GM04503 (cell line): ENCODE results near the gene RECK.
"Not testable (repeated sequence)": the region's sequence is repeated elsewhere in the genome, so short reads cannot be mapped to it uniquely, and the experiment has no call there.

Experiments
- DNase-seq: peaks from one replicate; pipeline ENCODE4 v3.0.0-alpha.2; 2012; ENCODE audit warnings: low read depth

RECK gene

GRCh38 chr9:36064448-36065037 lies 27.8 kb downstream of the RECK start:
- no peak for DNase-seq

GRCh38 chr9:36074055-36074454 lies 37.3 kb downstream of the RECK start:
- no peak for DNase-seq

- DNase-seq: peak; percentile 64
These were observed 38.3 kb downstream of the RECK start for GRCh38 chr9:36074870-36075532.

- DNase-seq: no peak
These were observed 41.3 kb downstream of the RECK start for GRCh38 chr9:36078051-36078450.

GRCh38 chr9:36080519-36080918 lies 43.8 kb downstream of the RECK start:
- DNase-seq: no peak

GRCh38 chr9:36082931-36083330 lies 46.2 kb downstream of the RECK start:
- DNase-seq: no peak

- DNase-seq: no peak
These were observed 49.7 kb downstream of the RECK start for GRCh38 chr9:36086442-36086841.

- not testable (repeated sequence) for DNase-seq
These were observed 50.3 kb downstream of the RECK start for GRCh38 chr9:36087054-36087453.

GRCh38 chr9:36088020-36088419 lies 51.3 kb downstream of the RECK start:
- no peak for DNase-seq

GRCh38 chr9:36091026-36091953 lies 54.6 kb downstream of the RECK start:
- peak; percentile 28 for DNase-seq

GRCh38 chr9:36092014-36092413 lies 55.3 kb downstream of the RECK start:
- DNase-seq: no peak

GRCh38 chr9:36092509-36093215 lies 55.9 kb downstream of the RECK start:
- no peak for DNase-seq

GRCh38 chr9:36093384-36093783 lies 56.7 kb downstream of the RECK start:
- no peak for DNase-seq

GRCh38 chr9:36099718-36100117 lies 63.0 kb downstream of the RECK start:
- DNase-seq: no peak

- DNase-seq: peak; percentile 24
These were observed 63.8 kb downstream of the RECK start for GRCh38 chr9:36100532-36100931.

GRCh38 chr9:36101916-36102741 lies 65.4 kb downstream of the RECK start:
- peak; percentile 99 for DNase-seq

GRCh38 chr9:36102742-36103495 lies 66.2 kb downstream of the RECK start:
- peak; percentile 31 for DNase-seq

GRCh38 chr9:36109071-36109470 lies 72.4 kb downstream of the RECK start:
- DNase-seq: no peak

GRCh38 chr9:36110434-36110833 lies 73.7 kb downstream of the RECK start:
- DNase-seq: no peak

GRCh38 chr9:36112516-36112915 lies 75.8 kb downstream of the RECK start:
- DNase-seq: no peak

- no peak for DNase-seq
These were observed 77.3 kb downstream of the RECK start for GRCh38 chr9:36113999-36114398.
